B cell (primary cell): ENCODE results near the gene GLRA3.

ENCODE experiments used
- CTCF ChIP-seq: fragments of 200-600 bp; IDR thresholded peaks from one replicate; pipeline ENCODE4 v1.8.0; 2022; ENCODE audit warnings: antibody characterized with exemption, mild to moderate bottlenecking
- EZH2 ChIP-seq: IDR thresholded peaks from 2 replicates; pipeline ENCODE4 v1.6.1; 2012; ENCODE audit warnings: borderline replicate concordance, low read depth, mild to moderate bottlenecking, moderate library complexity, low read length; ENCODE audit not compliant: insufficient read depth, poor library complexity, severe bottlenecking

- TF ChIP-seq CTCF (no peak), EZH2 (no peak)
Observed at GRCh38 chr4:174855050-174855449, 26.0 kb upstream of the GLRA3 start.
